K562 (cell line): Measurements from ENCODE around the gene DDX23. TPM values are rescaled to one million over a fixed set of nuclear protein-coding genes. Genes with fewer than 3 reads are reported as not detected.
A peak's percentile ranks its signal among the peaks of the same experiment; 100 is the strongest.

Source experiments
- BRD9 ChIP-seq: fragments of 450-650 bp; IDR thresholded peaks from 2 replicates; pipeline ENCODE4 v1.6.1; 2018; ENCODE audit warnings: low read depth; ENCODE audit not compliant: partially characterized antibody
- CGGBP1 ChIP-seq: fragments of 250-450 bp; sonication (Bioruptor Pico); IDR thresholded peaks from 2 replicates; pipeline ENCODE4 v1.9.0; 2021; ENCODE audit warnings: mild to moderate bottlenecking
- KDM5B ChIP-seq: fragments of 200-600 bp; sonication (generic); IDR thresholded peaks from 2 replicates; pipeline ENCODE4 v1.6.1; 2012; ENCODE audit warnings: low read depth, mild to moderate bottlenecking, moderate library complexity, low read length, control low read depth, inconsistent platforms; ENCODE audit not compliant: insufficient replicate concordance
- MTA2 ChIP-seq: fragments of 450-650 bp; IDR thresholded peaks from 2 replicates; pipeline ENCODE4 v1.6.1; 2016; ENCODE audit warnings: low read depth
- NCOA1 ChIP-seq: fragments of 450-650 bp; IDR thresholded peaks from 2 replicates; pipeline ENCODE4 v1.6.1; 2016; ENCODE audit warnings: low read depth
- NUFIP1 ChIP-seq: fragments of 450-650 bp; IDR thresholded peaks from 2 replicates; pipeline ENCODE4 v1.6.1; 2018; ENCODE audit not compliant: partially characterized antibody
- PHF8 ChIP-seq: fragments of 200-600 bp; sonication (generic); IDR thresholded peaks from 2 replicates; pipeline ENCODE4 v1.6.1; 2012; ENCODE audit warnings: mixed run types, mild to moderate bottlenecking, inconsistent platforms, low read length, moderate library complexity, borderline replicate concordance
- SPI1 ChIP-seq: IDR thresholded peaks from 2 replicates; pipeline ENCODE4 v1.6.1; 2011; ENCODE audit warnings: low read depth, low read length, control low read depth, borderline replicate concordance
- TBP ChIP-seq: optimal IDR thresholded peaks from 2 replicates; pipeline ENCODE3; 2011; ENCODE audit warnings: low read depth, low read length, improper control_type of control experiment
- THRB ChIP-seq: fragments of 450-650 bp; formaldehyde crosslinking; conservative IDR thresholded peaks from 2 replicates; pipeline ENCODE4 v1.4.0; 2022; ENCODE audit warnings: mild to moderate bottlenecking, missing genetic modification characterization
- polyA plus RNA-seq, 8 experiments: library from polyadenylated mRNA; depleted of rRNA in 4 of 8; stranded (reverse) in 5 of 8; unstranded in 3 of 8; fragments of >200 nt; fragmentation: Nextera tagmentation in 2 of 8; fragmentation: Illumina TruSeq in 1 of 8; extraction: Ambion mirVana in 2 of 8; extraction: Trizol in 1 of 8; gene quantifications; 2 replicates each; pipeline versions ENCODE4 v1.2.1 to v1.2.3, GENCODE V29; 2011 to 2014; ENCODE audit warnings: inconsistent platforms in 1 of 8, missing spikeins in 1 of 8
- total RNA-seq, 7 experiments: library from RNA; depleted of rRNA in 6 of 7; stranded (reverse); fragments of >200 nt in 6 of 7; fragmentation: Illumina TruSeq in 2 of 7; extraction: Trizol in 2 of 7; gene quantifications; 2 replicates each; pipeline versions ENCODE4 v1.2.1 to v1.2.3, GENCODE V29; 2011 to 2021; ENCODE audit warnings: low replicate concordance in 1 of 7
- TF ChIP-seq, protein P1 (sequence below), 2 experiments: fragments of 450-650 bp; IDR thresholded peaks; 2 replicates each; pipeline ENCODE4 v1.6.1; 2016; ENCODE audit warnings: mild to moderate bottlenecking in 2 of 2, borderline replicate concordance in 1 of 2, low read depth in 1 of 2, moderate library complexity in 1 of 2
- TF ChIP-seq, protein P2 (sequence below), 2 experiments: IDR thresholded peaks; 2 replicates each; pipeline ENCODE4 v1.6.1; 2012; ENCODE audit warnings: improper control_type of control experiment in 2 of 2, low read depth in 2 of 2, low read length in 2 of 2, borderline replicate concordance in 1 of 2

The DDX23 gene
- total and polyA plus RNA-seq, 9 of the 15 experiments (the other 6 are each of a cell fraction or from before 2014, with no cell fraction given): 32.4 to 138 (median 104) TPM

GRCh38 chr12:48815126-48816110 is 36.5 kb downstream of the DDX23 start (continued):
- TF ChIP-seq, protein P1, sequence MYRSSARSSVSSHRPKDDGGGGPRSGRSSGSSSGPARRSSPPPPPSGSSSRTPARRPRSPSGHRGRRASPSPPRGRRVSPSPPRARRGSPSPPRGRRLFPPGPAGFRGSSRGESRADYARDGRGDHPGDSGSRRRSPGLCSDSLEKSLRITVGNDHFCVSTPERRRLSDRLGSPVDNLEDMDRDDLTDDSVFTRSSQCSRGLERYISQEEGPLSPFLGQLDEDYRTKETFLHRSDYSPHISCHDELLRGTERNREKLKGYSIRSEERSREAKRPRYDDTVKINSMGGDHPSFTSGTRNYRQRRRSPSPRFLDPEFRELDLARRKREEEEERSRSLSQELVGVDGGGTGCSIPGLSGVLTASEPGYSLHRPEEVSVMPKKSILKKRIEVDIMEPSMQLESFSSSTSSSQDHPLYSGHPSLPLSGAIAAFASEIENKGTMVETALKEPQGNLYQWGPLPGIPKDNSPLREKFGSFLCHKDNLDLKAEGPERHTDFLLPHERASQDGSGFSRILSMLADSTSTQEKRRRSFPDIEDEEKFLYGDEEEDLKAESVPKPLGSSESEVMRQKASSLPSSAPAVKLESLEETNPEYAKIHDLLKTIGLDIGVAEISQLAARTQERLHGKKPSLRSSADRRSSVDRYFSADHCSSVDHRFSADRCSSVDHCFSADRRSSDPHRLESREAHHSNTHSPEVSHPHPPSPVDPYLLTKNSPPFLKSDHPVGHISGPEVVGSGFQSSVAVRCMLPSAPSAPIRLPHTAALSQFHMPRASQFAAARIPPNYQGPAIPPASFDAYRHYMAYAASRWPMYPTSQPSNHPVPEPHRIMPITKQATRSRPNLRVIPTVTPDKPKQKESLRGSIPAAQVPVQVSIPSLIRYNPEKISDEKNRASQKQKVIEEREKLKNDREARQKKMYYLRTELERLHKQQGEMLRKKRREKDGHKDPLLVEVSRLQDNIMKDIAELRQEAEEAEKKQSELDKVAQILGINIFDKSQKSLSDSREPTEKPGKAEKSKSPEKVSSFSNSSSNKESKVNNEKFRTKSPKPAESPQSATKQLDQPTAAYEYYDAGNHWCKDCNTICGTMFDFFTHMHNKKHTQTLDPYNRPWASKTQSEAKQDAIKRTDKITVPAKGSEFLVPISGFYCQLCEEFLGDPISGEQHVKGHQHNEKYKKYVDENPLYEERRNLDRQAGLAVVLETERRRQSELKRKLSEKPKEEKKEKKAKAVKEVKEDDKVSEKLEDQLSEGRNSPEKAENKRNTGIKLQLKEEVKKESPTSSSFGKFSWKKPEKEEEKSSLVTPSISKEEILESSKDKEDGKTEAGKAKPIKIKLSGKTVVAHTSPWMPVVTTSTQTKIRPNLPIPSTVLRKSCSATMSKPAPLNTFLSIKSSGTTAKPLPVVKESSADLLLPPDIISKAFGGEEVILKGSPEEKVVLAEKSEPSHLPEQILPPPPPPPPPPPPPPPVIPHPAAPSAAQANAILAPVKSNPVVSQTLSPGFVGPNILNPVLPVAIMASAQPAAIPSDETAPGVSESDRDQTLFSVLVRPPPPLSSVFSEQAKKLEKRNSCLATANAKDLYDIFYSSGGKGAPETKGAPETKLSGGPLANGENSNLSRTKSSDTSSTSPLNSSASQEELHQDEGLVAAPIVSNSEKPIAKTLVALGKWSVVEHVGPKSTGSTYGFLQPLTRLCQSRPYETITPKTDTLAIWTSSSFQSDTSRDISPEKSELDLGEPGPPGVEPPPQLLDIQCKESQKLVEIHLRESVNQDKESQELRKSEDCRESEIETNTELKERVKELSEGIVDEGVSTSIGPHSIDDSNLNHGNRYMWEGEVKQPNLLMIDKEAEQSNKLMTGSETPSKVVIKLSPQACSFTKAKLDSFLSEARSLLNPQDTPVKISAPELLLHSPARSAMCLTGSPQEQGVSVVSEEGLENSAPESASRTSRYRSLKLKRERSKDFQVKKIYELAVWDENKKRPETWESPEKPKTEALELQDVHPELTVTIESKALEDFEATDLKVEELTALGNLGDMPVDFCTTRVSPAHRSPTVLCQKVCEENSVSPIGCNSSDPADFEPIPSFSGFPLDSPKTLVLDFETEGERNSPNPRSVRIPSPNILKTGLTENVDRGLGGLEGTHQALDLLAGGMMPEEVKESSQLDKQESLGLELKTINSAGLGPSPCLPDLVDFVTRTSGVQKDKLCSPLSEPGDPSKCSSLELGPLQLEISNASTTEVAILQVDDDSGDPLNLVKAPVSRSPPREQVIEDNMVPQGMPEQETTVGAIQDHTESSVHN (IDR thresholded peaks at IDR 0.05; ENCODE audit: borderline replicate concordance in 1 of 2, low read depth in 1 of 2): no peak
- TF ChIP-seq TBP (peak; percentile 74), MTA2 (0 out of 2 replicates have a peak, but pooled peaks have one; percentile 36), CGGBP1 (CRISPR knock-in tag) (no peak), NUFIP1 (peak; percentile 66), BRD9 (peak; percentile 40), SPI1 (peak; percentile 57; the same call in 1 of the 2 replicates), THRB (CRISPR knock-in tag) (peak; percentile 89; the same call in 1 of the 2 replicates), NCOA1 (0 out of 2 replicates have a peak, but pooled peaks have one; percentile 51), KDM5B (peak; percentile 78), PHF8 (peak; percentile 23; the same call in 1 of the 2 replicates)
- TF ChIP-seq, protein P2, sequence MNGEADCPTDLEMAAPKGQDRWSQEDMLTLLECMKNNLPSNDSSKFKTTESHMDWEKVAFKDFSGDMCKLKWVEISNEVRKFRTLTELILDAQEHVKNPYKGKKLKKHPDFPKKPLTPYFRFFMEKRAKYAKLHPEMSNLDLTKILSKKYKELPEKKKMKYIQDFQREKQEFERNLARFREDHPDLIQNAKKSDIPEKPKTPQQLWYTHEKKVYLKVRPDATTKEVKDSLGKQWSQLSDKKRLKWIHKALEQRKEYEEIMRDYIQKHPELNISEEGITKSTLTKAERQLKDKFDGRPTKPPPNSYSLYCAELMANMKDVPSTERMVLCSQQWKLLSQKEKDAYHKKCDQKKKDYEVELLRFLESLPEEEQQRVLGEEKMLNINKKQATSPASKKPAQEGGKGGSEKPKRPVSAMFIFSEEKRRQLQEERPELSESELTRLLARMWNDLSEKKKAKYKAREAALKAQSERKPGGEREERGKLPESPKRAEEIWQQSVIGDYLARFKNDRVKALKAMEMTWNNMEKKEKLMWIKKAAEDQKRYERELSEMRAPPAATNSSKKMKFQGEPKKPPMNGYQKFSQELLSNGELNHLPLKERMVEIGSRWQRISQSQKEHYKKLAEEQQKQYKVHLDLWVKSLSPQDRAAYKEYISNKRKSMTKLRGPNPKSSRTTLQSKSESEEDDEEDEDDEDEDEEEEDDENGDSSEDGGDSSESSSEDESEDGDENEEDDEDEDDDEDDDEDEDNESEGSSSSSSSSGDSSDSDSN (IDR thresholded peaks at IDR 0.05; ENCODE audit: borderline replicate concordance in 1 of 2, low read depth in 2 of 2, low read length in 2 of 2): peak; percentile 90; a peak in 2 of 4 replicates
